ENCODE measurements around the gene PTK7.

- TF ChIP-seq CTCF (IDR thresholded peaks at IDR 0.05) (no peak), POLR2A (IDR thresholded peaks at IDR 0.05) (no peak)
These were observed 49.7 kb upstream of the PTK7 start for GRCh38 chr6:43026365-43026764.

All from Peyer's patch (tissue), 4 donors.